ENCODE measurements around the gene CYS1. TPM values are rescaled to one million over a fixed set of nuclear protein-coding genes. Genes with fewer than 3 reads are reported as not detected.

Gene CYS1
- polyA plus RNA-seq, 3 donors = not detected

DNA sequence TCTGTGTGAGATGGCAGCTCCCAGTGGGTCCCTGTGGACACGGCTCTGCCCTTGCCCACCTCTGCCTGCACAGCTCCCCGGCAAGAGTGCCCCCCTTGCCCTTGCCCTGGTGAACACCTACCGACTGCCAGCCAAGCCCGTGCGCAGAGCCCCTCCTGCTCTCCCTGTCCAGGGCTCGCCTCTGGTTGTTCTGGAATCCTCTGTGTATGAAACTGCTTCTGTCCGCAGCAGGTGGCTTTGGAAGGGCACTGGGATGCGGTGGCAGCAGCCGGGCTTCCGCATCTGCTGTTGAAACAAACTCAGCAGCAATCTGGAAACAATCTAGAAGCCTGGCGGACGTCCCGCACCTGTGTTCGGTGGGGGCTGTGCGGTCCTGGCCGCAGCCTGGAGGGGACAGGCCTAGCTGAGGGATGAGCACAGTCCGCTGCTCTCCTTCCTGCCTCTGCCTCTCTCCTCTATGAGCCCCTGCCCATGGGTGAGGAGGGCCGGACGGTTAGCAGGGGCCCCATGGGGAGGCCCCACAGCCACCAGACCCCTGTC lies 70.9 kb downstream of the CYS1 start:
- Histone ChIP-seq H3K79me2 (ENCODE audit: insufficient read depth, low read length) (no peaks in the 10 kb centered on the region), H3K4me2 (replicated peaks; ENCODE audit: extremely low read depth, low read length, poor library complexity, severe bottlenecking) (no peak overlapping the region), H3K36me3 (replicated peaks in 1 of 2; ENCODE audit: control insufficient read depth in 1 of 2, insufficient read depth in 2 of 2, low read length in 2 of 2) (no peaks in the 10 kb centered on the region), H3K27ac (ENCODE audit: low read depth in 1 of 2, low read length in 2 of 2) (no peak overlapping the region), H4K20me1 (ENCODE audit: insufficient read depth, low read length) (no peaks in the 10 kb centered on the region), H3K9ac (ENCODE audit: insufficient read depth, low read length, poor library complexity, severe bottlenecking) (no peak overlapping the region), H2AFZ (ENCODE audit: insufficient read depth, low read depth, low read length, poor library complexity, severe bottlenecking) (no peak overlapping the region), H3K4me1 (ENCODE audit: control insufficient read depth in 1 of 2, insufficient read depth in 2 of 2, low read length in 2 of 2) (peaks cover 4 to 9% of the 10 kb centered on the region in 2 donors), H3K4me3 (replicated peaks in 1 of 3; ENCODE audit: low read depth in 2 of 3, low read length in 3 of 3) (no peak overlapping the region), H3K27me3 (ENCODE audit: control insufficient read depth in 2 of 2, insufficient read depth in 2 of 2, low read length in 2 of 2) (peaks cover 0 to 18% of the 10 kb centered on the region in 2 donors), H3K9me3 (replicated peaks in 1 of 2; ENCODE audit: control insufficient read depth in 1 of 2, insufficient read depth in 1 of 2, low read length in 2 of 2) (peaks cover 6 to 12% of the 10 kb centered on the region in 2 donors)
- Mint-ChIP-seq H3K36me3 (peaks cover 0 to 7% of the 10 kb centered on the region in 2 donors), H3K27me3 (ENCODE audit: low read depth in 3 of 3) (peaks cover 27 to 44% (median 31%) of the 10 kb centered on the region in 3 donors), H3K27ac (peak overlapping the region in 1 of 7 donors; percentile 68), H3K4me1 (peaks cover 6% of the 10 kb centered on the region), H3K9me3 (peaks cover 0 to 16% (median 9%) of the 10 kb centered on the region in 7 donors), H3K4me3 (no peak overlapping the region)
- DNase-seq = no peak
- TF ChIP-seq, protein P1, sequence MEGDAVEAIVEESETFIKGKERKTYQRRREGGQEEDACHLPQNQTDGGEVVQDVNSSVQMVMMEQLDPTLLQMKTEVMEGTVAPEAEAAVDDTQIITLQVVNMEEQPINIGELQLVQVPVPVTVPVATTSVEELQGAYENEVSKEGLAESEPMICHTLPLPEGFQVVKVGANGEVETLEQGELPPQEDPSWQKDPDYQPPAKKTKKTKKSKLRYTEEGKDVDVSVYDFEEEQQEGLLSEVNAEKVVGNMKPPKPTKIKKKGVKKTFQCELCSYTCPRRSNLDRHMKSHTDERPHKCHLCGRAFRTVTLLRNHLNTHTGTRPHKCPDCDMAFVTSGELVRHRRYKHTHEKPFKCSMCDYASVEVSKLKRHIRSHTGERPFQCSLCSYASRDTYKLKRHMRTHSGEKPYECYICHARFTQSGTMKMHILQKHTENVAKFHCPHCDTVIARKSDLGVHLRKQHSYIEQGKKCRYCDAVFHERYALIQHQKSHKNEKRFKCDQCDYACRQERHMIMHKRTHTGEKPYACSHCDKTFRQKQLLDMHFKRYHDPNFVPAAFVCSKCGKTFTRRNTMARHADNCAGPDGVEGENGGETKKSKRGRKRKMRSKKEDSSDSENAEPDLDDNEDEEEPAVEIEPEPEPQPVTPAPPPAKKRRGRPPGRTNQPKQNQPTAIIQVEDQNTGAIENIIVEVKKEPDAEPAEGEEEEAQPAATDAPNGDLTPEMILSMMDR (IDR thresholded peaks at IDR 0.05) = no peak
- intact Hi-C loops (cut with micrococcal nuclease) = no loop called here
- WGBS (ENCODE audit: insufficient coverage) = 94% methylated on average over 17 of the region's 19 CpGs

DNA sequence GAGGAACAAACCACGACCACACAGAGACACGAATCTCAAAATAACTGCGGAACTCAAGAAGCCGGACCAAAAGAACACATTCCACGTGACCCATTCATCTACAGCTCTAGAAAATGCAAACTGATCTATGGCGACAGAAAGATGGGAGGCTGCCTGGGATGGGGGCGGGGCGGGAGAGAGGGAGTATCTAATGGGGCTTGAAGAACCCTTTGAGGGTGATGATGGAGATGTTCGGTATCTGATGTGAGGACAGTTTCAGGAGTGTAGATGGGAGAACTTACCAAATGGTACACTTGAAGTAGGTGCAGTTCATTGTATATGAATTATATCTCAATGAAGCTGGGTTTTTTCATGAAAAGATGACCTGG lies 71.4 kb downstream of the CYS1 start:
- no peak overlapping the region for H2AFZ ChIP-seq (ENCODE audit: insufficient read depth, low read depth, low read length, poor library complexity, severe bottlenecking)
- H3K36me3 ChIP-seq (replicated peaks in 1 of 2; ENCODE audit: control insufficient read depth in 1 of 2, insufficient read depth in 2 of 2, low read length in 2 of 2) = no peaks in the 10 kb centered on the region
- TF ChIP-seq, protein P1 (IDR thresholded peaks at IDR 0.05) = no peak
- no peaks in the 10 kb centered on the region for H4K20me1 ChIP-seq (ENCODE audit: insufficient read depth, low read length)
- H3K4me3 Mint-ChIP-seq = no peak overlapping the region
- H3K79me2 ChIP-seq (ENCODE audit: insufficient read depth, low read length) = no peaks in the 10 kb centered on the region
- H3K9me3 Mint-ChIP-seq = peaks cover 0 to 16% (median 9%) of the 10 kb centered on the region in 7 donors
- WGBS (ENCODE audit: insufficient coverage) = 90% methylated on average over 7 of the region's 9 CpGs
- peaks cover 6 to 9% of the 10 kb centered on the region in 2 donors for H3K9me3 ChIP-seq (replicated peaks in 1 of 2; ENCODE audit: control insufficient read depth in 1 of 2, insufficient read depth in 1 of 2, low read length in 2 of 2)
- peaks cover 6% of the 10 kb centered on the region for H3K4me1 Mint-ChIP-seq
- DNase-seq = no peak
- H3K4me1 ChIP-seq (ENCODE audit: control insufficient read depth in 1 of 2, insufficient read depth in 2 of 2, low read length in 2 of 2) = peaks cover 4 to 9% of the 10 kb centered on the region in 2 donors
- no peak overlapping the region for H3K4me3 ChIP-seq (replicated peaks in 1 of 3; ENCODE audit: low read depth in 2 of 3, low read length in 3 of 3)
- H3K27me3 ChIP-seq (ENCODE audit: control insufficient read depth in 2 of 2, insufficient read depth in 2 of 2, low read length in 2 of 2) = peaks cover 0 to 18% of the 10 kb centered on the region in 2 donors
- peaks cover 0 to 7% of the 10 kb centered on the region in 2 donors for H3K36me3 Mint-ChIP-seq
- peaks cover 27 to 44% (median 31%) of the 10 kb centered on the region in 3 donors for H3K27me3 Mint-ChIP-seq (ENCODE audit: low read depth in 3 of 3)
- no peak overlapping the region for H3K4me2 ChIP-seq (replicated peaks; ENCODE audit: extremely low read depth, low read length, poor library complexity, severe bottlenecking)
- intact Hi-C loops (cut with micrococcal nuclease) = no loop called here
- no peak overlapping the region for H3K9ac ChIP-seq (ENCODE audit: insufficient read depth, low read length, poor library complexity, severe bottlenecking)
- no peak overlapping the region for H3K27ac ChIP-seq (ENCODE audit: low read depth in 1 of 2, low read length in 2 of 2)
- H3K27ac Mint-ChIP-seq = peak overlapping the region in 1 of 7 donors; percentile 80

All from CD14-positive monocyte (primary cell).